Gastrocnemius medialis (tissue), 4 donors: Measurements from ENCODE around the gene KIFC3.

Experiments
- CTCF ChIP-seq, 5 experiments: fragments of 450-650 bp in 3 of 5; fragments of 200-600 bp in 2 of 5; sonication (generic) in 2 of 5; IDR thresholded peaks in 4 of 5; conservative IDR thresholded peaks in 1 of 5; 1 replicate in 4 of 5; 2 replicates in 1 of 5; pipeline ENCODE4 v1.5.1; 2016 to 2019; ENCODE audit warnings: antibody characterized with exemption in 5 of 5, mild to moderate bottlenecking in 3 of 5, moderate library complexity in 3 of 5
- POLR2A ChIP-seq, 2 donors: fragments of 450-650 bp; IDR thresholded peaks; one replicate each; pipeline ENCODE4 v1.6.1; 2017; ENCODE audit warnings: antibody characterized with exemption in 2 of 2, mild to moderate bottlenecking in 2 of 2, moderate library complexity in 2 of 2

GRCh38 chr16:57826052-57826451, 23.8 kb upstream of the KIFC3 start:
- TF ChIP-seq CTCF (IDR thresholded peaks at IDR 0.05 in 4 of 5, conservative IDR thresholded peaks at IDR 0.05 in 1 of 5) (no peak), POLR2A (IDR thresholded peaks at IDR 0.05) (no peak)
